Ammon's horn (tissue), 1 donor: ENCODE data around the gene TM9SF3.
"Not testable (repeated sequence)": the region's sequence is repeated elsewhere in the genome, so short reads cannot be mapped to it uniquely, and the experiment has no call there.

Experiments used
- DNase-seq: peaks from one replicate; pipeline ENCODE4 v3.0.0-alpha.2; 2016; ENCODE audit warnings: low spot score

Gene TM9SF3

DNA sequence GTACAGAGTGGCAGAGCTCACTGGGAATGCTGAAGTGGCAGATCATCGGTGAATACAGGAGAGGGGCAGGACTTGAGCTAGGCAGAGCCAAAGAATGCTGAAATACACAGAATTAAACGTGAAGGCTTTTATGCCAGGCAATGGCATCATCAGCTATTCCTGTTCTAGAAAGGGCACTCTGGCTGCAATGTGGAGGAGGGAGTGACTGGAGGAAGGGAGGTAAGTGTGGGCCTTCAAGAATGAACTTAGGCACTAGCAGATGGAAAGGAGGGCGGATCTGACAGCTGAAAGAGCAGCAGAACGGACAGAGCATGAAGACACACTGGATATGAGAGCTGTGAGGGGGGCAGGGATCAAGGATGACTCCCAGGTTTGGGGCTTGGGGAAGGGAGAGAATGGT is 12.0 kb upstream of the TM9SF3 start:
- DNase-seq: no peak

DNA sequence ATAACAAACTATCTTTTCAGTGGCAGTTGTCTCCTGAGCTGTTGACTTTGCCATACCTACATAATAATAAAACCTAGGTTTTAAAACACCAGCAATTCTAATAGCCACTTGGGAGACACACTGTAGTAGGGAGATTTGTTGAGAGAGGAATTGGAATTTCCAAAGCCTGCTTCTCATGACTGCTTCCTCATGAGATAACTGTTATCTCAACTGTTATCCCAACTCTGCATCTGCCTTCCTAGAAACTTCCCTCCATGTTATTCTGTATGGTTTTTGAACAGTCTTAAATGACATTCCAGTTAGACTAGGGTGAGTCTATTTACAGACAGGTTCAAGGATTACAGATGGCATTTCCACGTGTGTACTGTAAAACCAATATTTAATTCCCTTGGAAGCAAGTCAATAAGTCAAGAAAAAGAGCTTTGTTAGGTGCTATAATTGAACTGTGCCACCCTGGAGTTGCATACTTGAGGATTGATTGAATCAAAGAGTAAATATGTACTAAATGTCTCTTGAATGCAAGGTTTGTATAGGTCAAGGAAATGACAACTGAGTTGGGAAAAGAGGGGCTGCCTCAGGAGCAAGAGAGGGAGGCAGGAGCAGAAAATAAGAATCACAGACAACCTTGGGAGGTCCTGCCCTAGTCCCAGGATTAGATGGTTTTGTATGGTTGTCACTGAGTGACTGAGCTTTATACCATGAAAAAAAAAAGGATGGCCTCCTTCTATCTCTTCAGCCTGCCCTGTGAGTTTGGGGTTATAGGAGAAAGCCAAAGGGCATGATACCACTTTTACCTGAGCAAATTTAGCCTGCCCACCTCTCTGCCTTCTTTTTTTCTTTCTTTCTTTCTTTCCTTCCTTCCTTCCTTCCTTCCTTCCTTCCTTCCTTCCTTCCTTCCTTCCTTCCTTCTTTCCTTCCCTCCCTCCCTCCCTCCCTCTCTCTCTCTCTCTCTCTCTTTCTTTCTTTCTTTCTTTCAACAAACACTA is 9.9 kb upstream of the TM9SF3 start:
- no peak for DNase-seq

DNA sequence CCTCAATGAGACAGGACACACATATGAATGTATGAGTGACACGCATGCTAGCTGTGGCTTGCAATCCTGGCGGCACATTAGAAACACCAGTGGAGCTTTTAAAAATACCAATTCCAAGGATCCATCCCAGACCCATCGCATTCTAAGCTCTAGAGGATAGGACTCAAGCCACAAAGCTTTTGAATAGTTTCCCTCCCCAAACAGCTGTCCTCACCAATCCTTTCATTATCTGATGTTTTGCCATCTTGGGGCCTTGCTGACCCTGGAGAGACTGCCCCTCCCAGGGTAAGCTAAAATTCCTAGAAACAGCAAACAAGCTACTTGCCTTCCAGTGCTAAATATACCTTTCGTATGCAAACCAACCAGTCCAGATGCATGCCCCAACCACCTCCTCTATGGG is 8.9 kb upstream of the TM9SF3 start:
- no peak for DNase-seq

DNA sequence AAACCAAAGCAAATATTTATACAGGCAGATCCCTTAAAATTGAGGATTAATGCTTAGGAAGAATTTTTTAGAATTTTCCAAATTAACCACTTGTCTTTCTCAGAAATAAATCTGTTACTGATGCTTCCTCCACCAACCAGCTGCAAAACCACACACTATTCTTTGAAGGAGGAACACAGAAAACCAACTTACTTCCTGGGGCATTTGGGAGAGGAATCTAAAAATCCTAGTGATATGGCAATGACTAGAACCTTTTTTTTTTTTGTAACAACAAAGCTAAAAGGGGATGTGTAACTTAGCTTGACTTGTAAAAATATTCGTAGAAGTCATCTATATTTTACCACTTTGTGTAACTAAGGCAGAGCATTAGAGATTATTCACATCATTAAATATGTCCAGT is 5.1 kb upstream of the TM9SF3 start:
- no peak for DNase-seq

GRCh38 chr10:96588616-96589419 is 2.0 kb upstream of the TM9SF3 start:
- DNase-seq: no peak

DNA sequence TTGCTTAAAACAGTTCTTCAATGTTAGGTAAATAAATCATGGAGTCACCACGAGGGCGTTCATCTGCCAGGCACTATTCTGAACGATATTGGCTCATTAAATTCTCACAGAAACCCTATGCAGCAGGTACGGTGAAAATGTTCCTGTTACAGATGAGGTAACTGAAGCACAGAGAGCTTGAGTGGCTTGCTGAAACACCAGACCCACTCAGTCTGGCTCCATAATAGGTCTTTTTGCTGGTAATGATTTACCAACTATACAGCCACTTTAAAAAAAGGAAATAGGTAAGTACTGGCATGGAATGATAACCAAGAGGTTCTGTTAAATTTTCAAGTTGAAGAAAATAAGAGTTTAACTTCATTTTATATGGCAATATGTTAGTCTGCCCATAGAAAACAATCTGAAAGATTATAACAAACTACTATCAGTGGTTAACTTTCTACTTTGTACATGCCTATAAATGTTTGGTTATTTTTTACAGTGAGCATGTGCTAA is 1.3 kb upstream of the TM9SF3 start:
- DNase-seq: no peak

- no peak for DNase-seq
These were observed 650 bp upstream of the TM9SF3 start for GRCh38 chr10:96587264-96588059.

DNA sequence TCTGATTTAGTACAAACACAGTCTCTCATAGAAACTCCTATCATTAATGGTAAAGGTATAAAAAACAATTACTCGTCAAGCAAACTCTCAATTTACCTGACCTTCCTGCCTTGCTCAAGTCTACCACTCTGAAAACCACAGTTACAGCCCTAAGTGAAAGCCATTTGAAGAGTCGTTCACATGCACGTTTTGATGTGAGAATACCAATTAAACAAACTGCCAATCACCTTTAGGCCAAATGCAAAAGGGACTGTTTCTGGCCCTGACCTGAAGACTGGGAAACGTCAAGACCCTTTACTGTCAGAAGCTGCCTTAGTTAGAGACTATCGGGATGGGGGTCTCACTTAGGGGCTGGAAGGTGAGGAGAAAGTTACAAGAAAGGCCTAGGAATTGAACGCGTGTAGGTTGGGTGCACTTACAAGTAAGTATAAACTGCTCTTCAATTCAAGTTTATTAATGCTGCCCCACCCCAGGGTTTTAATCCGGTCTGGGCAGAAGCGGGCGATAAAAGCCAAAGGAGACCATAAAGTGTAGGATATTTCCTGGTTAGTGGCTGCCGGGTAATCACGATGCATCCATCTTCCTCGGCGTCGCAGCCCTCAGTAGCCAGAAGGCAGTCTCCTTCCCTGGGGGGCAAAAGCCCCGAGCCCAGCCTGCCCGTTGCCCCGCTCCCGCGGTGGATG is 935 bp downstream of the TM9SF3 start:
- no peak for DNase-seq

DNA sequence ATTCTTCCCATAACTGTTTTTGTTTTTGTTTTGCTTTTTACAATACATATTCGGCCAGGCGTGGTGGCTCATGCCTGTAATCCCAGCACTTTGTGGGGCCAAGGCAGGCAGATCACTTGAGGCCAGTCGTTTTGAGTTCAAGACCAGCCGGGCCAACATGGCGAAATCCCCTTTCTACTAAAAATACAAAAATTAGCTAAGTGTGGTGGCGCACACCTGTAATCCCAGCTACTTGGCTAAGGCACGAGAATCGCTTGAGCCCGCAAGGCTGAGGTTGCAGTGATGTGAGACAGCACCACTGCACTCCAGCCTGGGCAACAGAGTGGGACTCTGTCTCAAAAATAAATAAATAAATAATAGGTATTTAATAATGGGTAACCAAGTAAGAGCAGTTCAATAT is 2.3 kb downstream of the TM9SF3 start:
- DNase-seq: no peak

DNA sequence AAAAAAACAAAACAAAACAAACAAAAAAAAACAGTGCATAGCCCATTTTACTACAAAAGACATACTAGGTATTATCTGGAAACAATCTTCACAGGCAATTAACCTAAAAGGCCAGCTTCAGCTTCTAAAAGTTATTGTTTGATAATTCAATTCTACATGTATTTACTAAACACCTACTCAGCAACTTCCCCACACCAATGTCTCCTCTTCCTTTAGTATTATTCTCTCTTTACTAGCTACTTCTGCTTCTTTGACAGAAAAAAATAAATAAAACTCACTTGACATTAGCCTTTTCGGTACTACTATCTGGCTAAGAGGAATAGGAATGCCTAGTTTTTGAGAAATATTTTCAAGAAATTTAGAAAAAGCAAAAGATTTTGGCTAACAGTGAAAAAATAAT is 2.8 kb downstream of the TM9SF3 start:
- no peak for DNase-seq

DNA sequence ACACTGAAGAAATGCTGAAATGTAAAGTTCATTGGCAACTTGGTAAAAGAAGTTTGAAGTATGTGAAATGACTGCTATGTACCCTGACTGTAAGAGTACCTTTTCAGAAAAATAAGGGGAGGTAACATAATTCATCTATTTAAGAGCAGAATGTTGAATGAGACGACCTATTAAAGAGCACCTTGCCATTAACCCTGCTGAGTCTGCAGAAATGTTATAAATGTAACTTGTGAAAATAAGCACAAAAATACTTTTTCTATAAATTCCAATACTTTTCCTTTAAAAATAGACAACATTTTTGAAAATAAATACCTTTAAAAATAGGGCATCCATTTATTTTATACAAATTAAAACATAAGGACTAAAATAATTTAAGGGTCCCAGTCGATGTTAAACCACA is 7.7 kb downstream of the TM9SF3 start:
- DNase-seq: no peak

DNA sequence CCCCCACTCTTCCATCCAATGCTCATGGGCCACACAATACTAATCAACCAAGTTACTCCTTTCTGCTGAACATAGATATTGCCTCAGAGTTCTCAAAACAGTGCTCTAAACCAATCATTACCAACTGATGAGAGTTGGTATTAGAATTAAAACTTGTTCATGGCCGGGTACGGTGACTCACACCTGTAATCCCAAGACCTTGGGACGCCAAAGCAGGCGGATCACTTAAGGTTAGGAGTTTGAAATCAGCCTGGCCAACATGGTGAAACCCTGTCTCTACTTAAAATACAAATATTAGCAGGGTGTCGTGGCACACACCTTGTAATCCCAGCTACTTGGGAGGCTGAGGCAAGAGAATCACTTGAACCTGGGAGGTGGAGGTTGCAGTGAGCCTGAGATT is 8.2 kb downstream of the TM9SF3 start:
- no peak for DNase-seq

- DNase-seq: no peak
These were observed 8.8 kb downstream of the TM9SF3 start for GRCh38 chr10:96578022-96578421.

DNA sequence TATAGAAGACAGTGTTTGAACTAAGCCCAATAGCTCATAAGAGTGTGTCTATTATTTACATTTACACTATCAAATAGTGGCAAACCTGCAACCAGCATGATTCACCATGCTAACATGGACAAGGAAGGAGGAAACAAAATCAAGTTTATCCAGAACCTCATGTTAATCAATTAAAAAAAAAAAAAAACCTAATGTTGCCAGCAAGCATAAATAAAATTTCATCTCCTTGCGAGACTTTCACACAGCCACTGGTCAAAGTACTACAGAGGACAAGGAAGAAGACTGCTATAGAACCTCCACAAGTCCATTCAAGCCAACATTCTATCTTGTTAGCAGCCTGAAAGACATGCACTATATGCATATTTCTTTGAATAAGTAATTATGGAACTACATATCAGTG is 9.7 kb downstream of the TM9SF3 start:
- DNase-seq: no peak

DNA sequence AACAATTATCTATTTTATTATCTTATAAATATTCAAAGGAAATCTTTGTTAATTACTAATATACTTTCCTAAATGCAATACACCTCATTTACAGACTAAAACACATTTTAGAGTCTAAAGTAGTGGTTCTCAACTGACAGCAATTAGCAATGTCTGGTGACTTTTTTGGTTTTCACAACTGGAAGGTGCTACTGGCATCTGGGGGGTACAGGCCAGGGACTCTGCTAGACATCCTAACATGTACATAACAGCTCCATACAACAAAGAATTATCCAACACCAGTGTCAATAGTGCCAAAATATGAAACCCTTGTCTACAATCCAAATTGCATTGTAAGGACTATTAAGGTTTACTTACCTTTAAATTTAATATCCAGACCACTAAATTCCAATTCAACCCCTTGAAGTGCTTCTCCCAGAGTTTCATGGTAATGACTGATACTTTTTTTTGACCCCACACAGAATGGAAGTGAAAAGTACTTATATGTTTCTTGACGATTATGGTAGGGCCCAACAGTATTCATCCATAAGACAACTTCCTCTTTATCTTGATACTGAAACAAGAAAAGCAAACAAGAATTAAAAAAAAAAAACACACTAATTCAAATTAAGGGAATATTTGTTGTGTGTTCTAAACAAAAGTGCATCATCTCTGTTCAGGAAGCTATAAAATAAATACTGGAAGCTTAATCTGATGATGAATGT is 10.4 kb downstream of the TM9SF3 start:
- no peak for DNase-seq

DNA sequence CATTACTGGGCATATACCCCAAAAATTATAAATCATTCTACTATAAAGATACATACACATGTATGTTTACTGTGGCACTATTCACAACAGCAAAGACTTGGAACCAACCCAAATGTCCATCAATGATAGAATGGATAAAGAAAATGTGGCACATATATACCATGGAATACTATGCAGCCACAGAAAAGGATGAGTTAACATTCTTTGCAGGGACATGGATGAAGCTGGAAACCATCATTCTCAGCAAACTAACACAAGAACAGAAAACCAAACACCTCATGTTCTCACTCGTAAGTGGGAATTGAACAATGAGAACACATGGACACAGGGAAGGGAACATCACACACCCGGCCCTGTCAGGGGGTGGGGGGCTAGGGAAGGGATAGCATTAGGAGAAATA is 12.2 kb downstream of the TM9SF3 start:
- not testable (repeated sequence) for DNase-seq

DNA sequence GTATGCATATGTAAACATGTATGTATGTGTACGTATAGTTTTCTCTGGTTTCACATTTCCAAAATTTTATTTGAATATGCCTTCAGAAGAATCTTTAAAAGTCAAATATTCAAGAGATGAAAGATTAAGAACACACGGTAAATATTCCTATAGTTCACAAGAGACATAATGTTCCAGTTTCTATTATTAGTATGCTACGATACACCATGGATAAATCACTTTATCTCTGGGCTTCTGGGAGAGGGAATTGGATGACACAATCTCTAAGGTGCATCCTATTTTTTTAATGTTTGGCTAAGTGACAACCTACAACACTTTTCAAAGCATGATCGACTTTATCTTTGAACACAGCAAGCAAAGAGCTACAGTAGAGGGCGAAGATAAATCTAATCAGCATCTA is 13.8 kb downstream of the TM9SF3 start:
- DNase-seq: no peak

DNA sequence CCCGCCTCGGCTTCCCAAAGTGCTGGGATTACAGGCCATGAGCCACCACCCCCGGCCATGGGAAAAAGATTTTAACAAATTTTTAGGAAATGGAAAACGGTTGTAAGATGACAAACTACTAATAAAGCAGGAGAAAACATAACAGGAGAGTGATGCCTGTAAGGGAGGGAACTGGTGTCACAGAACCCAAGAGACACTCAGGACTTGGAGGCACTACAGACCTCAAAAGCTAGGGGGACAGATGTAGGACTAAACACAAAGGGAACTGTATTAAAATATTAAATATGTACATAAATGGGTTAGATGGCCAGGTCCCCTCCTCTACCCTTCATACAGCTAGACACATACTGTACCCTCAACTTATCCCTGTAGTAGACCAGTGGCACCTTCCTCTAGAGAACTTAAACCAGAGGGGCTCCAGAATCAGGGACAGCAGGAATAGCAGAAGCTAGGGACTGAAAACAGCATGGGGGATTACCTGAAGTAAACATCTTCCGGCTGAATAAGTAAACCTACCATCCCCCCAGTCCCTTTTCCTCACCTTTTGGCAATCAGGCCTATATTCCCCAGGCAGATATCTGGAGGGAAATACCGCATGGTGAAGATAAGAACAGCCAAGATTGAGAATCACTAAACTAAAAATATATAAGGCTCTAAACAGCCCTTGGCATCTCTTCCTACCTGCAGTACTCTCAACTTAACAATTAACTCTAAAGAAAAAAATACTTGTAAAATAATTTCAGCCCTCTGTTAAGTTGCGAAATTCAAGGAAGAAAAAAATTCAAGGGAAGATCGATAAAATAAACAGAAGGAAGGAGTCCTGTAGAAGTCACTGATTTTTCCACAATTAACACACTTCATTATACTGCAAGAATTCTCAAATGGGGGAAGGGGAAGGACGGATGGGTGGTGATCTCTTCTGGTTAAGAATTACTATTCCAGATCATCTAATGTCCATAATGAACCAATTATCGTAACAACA is 15.5 kb downstream of the TM9SF3 start:
- DNase-seq: no peak

DNA sequence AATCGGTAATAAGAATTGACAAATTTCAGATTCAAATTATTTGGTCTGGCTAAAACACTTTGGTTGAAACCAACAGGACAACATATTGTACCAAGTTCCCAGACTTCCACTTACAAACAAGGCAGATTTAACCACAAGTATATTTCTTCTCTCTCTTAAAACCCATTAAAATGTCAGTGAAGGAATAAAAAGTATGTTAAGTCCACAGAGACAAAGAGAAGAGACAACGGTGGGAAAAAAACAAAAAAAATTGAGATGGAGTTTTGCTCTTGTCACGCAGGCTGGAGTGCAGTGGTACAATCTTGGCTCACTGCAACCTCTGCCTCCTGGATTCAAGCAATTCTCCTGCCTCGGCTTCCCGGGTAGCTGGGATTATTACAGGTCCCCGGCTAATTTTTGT is 16.3 kb downstream of the TM9SF3 start:
- no peak for DNase-seq

DNA sequence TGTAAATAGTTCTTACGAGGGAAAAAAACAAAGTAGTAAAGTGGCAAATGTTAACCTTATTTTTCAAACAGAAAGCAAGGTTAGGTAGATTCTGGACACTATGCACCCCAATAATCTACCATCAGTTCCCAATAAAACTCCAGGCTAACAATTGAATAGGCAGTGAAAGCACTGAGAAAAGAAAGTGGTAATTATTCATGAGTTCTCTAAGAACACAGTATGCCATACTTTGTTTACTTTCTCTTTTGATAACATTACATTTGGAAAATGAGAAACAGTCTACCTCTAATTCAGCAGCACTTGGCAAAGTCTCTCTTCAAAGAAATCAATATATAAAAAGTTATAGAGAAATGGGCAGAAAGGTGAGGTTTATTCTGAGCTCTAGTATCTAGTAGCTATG is 18.4 kb downstream of the TM9SF3 start:
- no peak for DNase-seq
